Panc1 (cell line): Measurements from ENCODE around the gene STK39. TPM values are rescaled to one million over a fixed set of nuclear protein-coding genes. Genes with fewer than 3 reads are reported as not detected.

Experiments used
- ATAC-seq: fragments of 200-7000 bp; cut with Tn5 transposase; 2 replicates; pipeline ENCODE4 v1.9.1; 2020; ENCODE audit warnings: mild to moderate bottlenecking, moderate library complexity
- BruUV-seq: library from RNA; stranded (reverse); fragments of 400-500 nt; replicated peaks from 2 replicates; lab custom pipeline; 2021; lab: Mats Ljungman, UMichigan
- CTCF ChIA-PET: fragments of 300-600 bp; sonication (Branson Sonifier 250); formaldehyde crosslinking; loops from one replicate; lab custom pipeline; 2022; ENCODE audit warnings: antibody characterized with exemption; lab: Charles Lee
- POLR2A ChIA-PET: fragments of 300-600 bp; sonication (Branson Sonifier 250); formaldehyde crosslinking; loops from one replicate; lab custom pipeline; 2022; ENCODE audit warnings: antibody characterized with exemption; lab: Charles Lee
- DNase-seq: peaks from one replicate; pipeline ENCODE4 v3.0.0-alpha.2; 2010; ENCODE audit warnings: low read depth, low spot score
- H3K27ac ChIP-seq: 2 replicates; pipeline ENCODE4 v1.5.1; 2011; ENCODE audit warnings: mild to moderate bottlenecking, low read length, inconsistent platforms
- H3K27me3 ChIP-seq: fragments of 200-500 bp; sonication (Bioruptor generic); 2 replicates; pipeline ENCODE4 v1.6.0; 2014; ENCODE audit warnings: low read length, inconsistent platforms; ENCODE audit not compliant: control insufficient read depth, insufficient read depth
- H3K36me3 ChIP-seq: fragments of 200-500 bp; sonication (Bioruptor generic); 2 replicates; pipeline ENCODE4 v1.5.1; 2014; ENCODE audit warnings: inconsistent platforms, mild to moderate bottlenecking, low read length, moderate library complexity; ENCODE audit not compliant: control insufficient read depth, insufficient read depth
- H3K4me1 ChIP-seq: 2 replicates; pipeline ENCODE4 v1.5.1; 2011; ENCODE audit warnings: inconsistent platforms, mild to moderate bottlenecking, low read length, moderate library complexity; ENCODE audit not compliant: control insufficient read depth, insufficient read depth
- H3K4me3 ChIP-seq, 2 experiments: 2 replicates each; pipeline ENCODE4 v1.5.1; 2011 to 2012; ENCODE audit warnings: low read depth in 2 of 2, low read length in 2 of 2, mild to moderate bottlenecking in 2 of 2, inconsistent platforms in 1 of 2, moderate library complexity in 1 of 2
- H3K9me3 ChIP-seq: fragments of 200-500 bp; sonication (Bioruptor generic); 2 replicates; pipeline ENCODE4 v1.5.1; 2014; ENCODE audit warnings: low read depth, mild to moderate bottlenecking, inconsistent platforms, low read length, moderate library complexity; ENCODE audit not compliant: control insufficient read depth, insufficient read depth
- POLR2AphosphoS5 ChIP-seq: IDR thresholded peaks from 2 replicates; pipeline ENCODE4 v1.6.1; 2012; ENCODE audit warnings: mild to moderate bottlenecking, low read depth, low read length, moderate library complexity
- SIN3A ChIP-seq: IDR thresholded peaks from 2 replicates; pipeline ENCODE4 v1.6.1; 2012; ENCODE audit warnings: low read depth, mild to moderate bottlenecking, low read length, moderate library complexity, borderline replicate concordance; ENCODE audit not compliant: insufficient read depth
- TCF7L2 ChIP-seq: IDR thresholded peaks from 2 replicates; pipeline ENCODE4 v1.6.1; 2011; ENCODE audit warnings: mild to moderate bottlenecking, low read depth, low read length, inconsistent platforms
- in situ Hi-C: cut with HindIII; loops from 2 replicates; pipeline ENCODE4 v1.10.0; 2016; ENCODE audit warnings: low sequenced_read_pairs, low pct_unique_long_range_greater_than_20kb
- intact Hi-C: fragments of 100-400 bp; cut with micrococcal nuclease; formaldehyde crosslinking; loops from one replicate; pipeline ENCODE4 v1.10.0; 2022; ENCODE audit not compliant: unreplicated experiment
- total RNA-seq: library from RNA; stranded (reverse); gene quantifications from one replicate; pipeline ENCODE4 v1.2.1, GENCODE V29; 2021; ENCODE audit not compliant: unreplicated experiment
- TF ChIP-seq, protein P1 (sequence below), 2 experiments: IDR thresholded peaks; 2 replicates each; pipeline ENCODE4 v1.6.1; 2011 to 2012; ENCODE audit warnings: low read depth in 2 of 2, control low read depth in 1 of 2, low read length in 1 of 2, mild to moderate bottlenecking in 1 of 2, moderate library complexity in 1 of 2; ENCODE audit not compliant: insufficient read depth in 1 of 2
- TF ChIP-seq, protein P2 (sequence below): fragments of 450-650 bp; IDR thresholded peaks from 2 replicates; pipeline ENCODE4 v1.5.1; 2017; ENCODE audit warnings: mild to moderate bottlenecking

Gene STK39
- total RNA-seq, 1 experiment from 2014 or later = 14.0 TPM

DNA sequence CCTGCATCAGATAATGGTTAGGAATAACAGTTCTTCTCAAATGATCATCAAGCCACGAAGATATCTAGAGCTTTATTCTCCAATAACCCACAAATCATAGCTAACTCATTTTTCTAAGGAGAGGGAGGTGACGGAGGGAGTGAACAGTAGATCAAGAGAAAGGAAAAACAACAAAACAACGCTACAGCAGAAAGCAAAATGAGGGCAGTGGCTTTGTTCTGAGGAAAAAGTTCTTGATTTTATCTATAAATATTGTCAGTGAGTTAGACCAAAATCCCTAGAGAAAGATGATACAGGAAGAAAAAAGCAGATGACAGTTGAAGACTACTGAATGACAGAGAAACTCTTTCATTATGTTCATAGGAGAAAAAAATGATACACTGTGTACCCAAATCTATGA, 71.0 kb downstream of the STK39 start:
- DNase-seq (no peak), ATAC-seq (no peak)
- Histone ChIP-seq H3K27ac (no peak overlapping the region), H3K4me3 (no peak overlapping the region), H3K27me3 (no peaks in the 10 kb centered on the region), H3K4me1 (no peaks in the 10 kb centered on the region), H3K36me3 (no peaks in the 10 kb centered on the region), H3K9me3 (no peaks in the 10 kb centered on the region)
- ChIA-PET CTCF (interaction anchor here (0.7 kb wide), 1 partner anchor 744 kb away, joined by 3 read pairs; no protein-coding TSS in a partner anchor), POLR2A (no interaction called here)
- TF ChIP-seq, protein P1, sequence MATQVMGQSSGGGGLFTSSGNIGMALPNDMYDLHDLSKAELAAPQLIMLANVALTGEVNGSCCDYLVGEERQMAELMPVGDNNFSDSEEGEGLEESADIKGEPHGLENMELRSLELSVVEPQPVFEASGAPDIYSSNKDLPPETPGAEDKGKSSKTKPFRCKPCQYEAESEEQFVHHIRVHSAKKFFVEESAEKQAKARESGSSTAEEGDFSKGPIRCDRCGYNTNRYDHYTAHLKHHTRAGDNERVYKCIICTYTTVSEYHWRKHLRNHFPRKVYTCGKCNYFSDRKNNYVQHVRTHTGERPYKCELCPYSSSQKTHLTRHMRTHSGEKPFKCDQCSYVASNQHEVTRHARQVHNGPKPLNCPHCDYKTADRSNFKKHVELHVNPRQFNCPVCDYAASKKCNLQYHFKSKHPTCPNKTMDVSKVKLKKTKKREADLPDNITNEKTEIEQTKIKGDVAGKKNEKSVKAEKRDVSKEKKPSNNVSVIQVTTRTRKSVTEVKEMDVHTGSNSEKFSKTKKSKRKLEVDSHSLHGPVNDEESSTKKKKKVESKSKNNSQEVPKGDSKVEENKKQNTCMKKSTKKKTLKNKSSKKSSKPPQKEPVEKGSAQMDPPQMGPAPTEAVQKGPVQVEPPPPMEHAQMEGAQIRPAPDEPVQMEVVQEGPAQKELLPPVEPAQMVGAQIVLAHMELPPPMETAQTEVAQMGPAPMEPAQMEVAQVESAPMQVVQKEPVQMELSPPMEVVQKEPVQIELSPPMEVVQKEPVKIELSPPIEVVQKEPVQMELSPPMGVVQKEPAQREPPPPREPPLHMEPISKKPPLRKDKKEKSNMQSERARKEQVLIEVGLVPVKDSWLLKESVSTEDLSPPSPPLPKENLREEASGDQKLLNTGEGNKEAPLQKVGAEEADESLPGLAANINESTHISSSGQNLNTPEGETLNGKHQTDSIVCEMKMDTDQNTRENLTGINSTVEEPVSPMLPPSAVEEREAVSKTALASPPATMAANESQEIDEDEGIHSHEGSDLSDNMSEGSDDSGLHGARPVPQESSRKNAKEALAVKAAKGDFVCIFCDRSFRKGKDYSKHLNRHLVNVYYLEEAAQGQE (IDR thresholded peaks at IDR 0.05; ENCODE audit: insufficient read depth in 1 of 2, low read depth in 2 of 2, low read length in 1 of 2) = no peak
- TF ChIP-seq SIN3A (no peak), TCF7L2 (no peak), POLR2AphosphoS5 (no peak)
- TF ChIP-seq, protein P2, sequence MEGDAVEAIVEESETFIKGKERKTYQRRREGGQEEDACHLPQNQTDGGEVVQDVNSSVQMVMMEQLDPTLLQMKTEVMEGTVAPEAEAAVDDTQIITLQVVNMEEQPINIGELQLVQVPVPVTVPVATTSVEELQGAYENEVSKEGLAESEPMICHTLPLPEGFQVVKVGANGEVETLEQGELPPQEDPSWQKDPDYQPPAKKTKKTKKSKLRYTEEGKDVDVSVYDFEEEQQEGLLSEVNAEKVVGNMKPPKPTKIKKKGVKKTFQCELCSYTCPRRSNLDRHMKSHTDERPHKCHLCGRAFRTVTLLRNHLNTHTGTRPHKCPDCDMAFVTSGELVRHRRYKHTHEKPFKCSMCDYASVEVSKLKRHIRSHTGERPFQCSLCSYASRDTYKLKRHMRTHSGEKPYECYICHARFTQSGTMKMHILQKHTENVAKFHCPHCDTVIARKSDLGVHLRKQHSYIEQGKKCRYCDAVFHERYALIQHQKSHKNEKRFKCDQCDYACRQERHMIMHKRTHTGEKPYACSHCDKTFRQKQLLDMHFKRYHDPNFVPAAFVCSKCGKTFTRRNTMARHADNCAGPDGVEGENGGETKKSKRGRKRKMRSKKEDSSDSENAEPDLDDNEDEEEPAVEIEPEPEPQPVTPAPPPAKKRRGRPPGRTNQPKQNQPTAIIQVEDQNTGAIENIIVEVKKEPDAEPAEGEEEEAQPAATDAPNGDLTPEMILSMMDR = no peak
- intact Hi-C loops = no loop called here
- BruUV-seq = no TSS peak
- in situ Hi-C loops = no loop called here

DNA sequence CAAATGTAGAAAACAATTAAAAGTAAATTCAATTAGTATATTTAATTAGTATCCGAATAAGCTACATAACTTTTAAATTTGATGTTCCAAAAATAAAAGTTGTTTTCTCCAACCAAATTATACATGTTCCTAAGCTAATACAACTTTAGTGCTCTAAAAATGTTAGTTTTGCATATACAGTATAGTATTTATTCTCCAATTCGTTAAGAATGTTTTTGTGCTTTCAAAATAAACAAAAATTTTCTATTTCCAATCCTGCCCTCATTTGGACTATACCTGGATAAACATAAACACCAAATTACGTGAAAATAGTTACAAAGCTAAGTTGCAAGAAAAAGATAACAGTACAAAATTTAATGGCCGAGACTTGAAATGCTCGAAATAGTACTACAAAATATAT, 71.9 kb downstream of the STK39 start:
- ATAC-seq = no peak
- Histone ChIP-seq H3K27me3 (no peaks in the 10 kb centered on the region), H3K36me3 (no peaks in the 10 kb centered on the region), H3K9me3 (no peaks in the 10 kb centered on the region), H3K27ac (no peak overlapping the region), H3K4me3 (no peak overlapping the region), H3K4me1 (no peaks in the 10 kb centered on the region)
- DNase-seq = no peak
- intact Hi-C loops = no loop called here
- ChIA-PET POLR2A (no interaction called here), CTCF (interaction anchor here (0.7 kb wide), 1 partner anchor 745 kb away, joined by 3 read pairs; no protein-coding TSS in a partner anchor)
- in situ Hi-C loops = no loop called here
- BruUV-seq = no TSS peak
- TF ChIP-seq, protein P2 = no peak
- TF ChIP-seq, protein P1 (IDR thresholded peaks at IDR 0.05; ENCODE audit: insufficient read depth in 1 of 2, low read depth in 2 of 2, low read length in 1 of 2) = no peak
- TF ChIP-seq POLR2AphosphoS5 = no peak
- TF ChIP-seq TCF7L2 = no peak
- TF ChIP-seq SIN3A = no peak
